HepG2 (cell line): ENCODE measurements around the gene RALB. TPM values are rescaled to one million over a fixed set of nuclear protein-coding genes. Genes with fewer than 3 reads are reported as not detected.

Experiments used
- ATAC-seq: fragments of 200-7000 bp; cut with Tn5 transposase; 3 replicates; pipeline ENCODE4 v1.9.1; 2020; ENCODE audit warnings: mild to moderate bottlenecking, moderate library complexity
- BruUV-seq: library from RNA; stranded (reverse); fragments of 400-500 nt; replicated peaks from 2 replicates; lab custom pipeline; 2021; lab: Mats Ljungman, UMichigan
- CTCF ChIA-PET: fragments of 300-600 bp; formaldehyde crosslinking; extraction: SDS; loops from one replicate; lab custom pipeline; 2021; ENCODE audit warnings: low total read pairs, inconsistent platforms, low intra/inter-chr PET ratio; lab: Yijun Ruan, JAX
- POLR2A ChIA-PET: fragments of 350-600 bp; sonication (Branson Sonifier 250); formaldehyde crosslinking; loops from one replicate; lab custom pipeline; 2020; ENCODE audit warnings: antibody characterized with exemption, inconsistent platforms; lab: Yijun Ruan, JAX
- DNase-seq: peaks from one replicate; pipeline ENCODE4 v3.0.0-alpha.2; 2015; ENCODE audit warnings: low spot score
- FAIRE-seq: peaks from 3 replicates; lab custom pipeline; 2011; peaks lifted over from hg19 to GRCh38; lab: Jason Lieb, UNC
- H2AFZ ChIP-seq: one replicate; pipeline ENCODE4 v1.6.1; 2011; ENCODE audit warnings: low read length, inconsistent platforms
- H3K27ac ChIP-seq: fragments of 300-600 bp; 3 replicates; pipeline ENCODE4 v1.8.0; 2011; ENCODE audit warnings: mixed run types, mild to moderate bottlenecking, mixed read lengths, low read length, inconsistent platforms; ENCODE audit not compliant: insufficient read depth; ENCODE audit errors: extremely low read length
- H3K27me3 ChIP-seq, 2 experiments: fragments of 200-600 bp in 1 of 2; 2 replicates in 1 of 2; 3 replicates in 1 of 2; pipeline versions ENCODE4 v1.6.0 to v1.8.0; 2011; ENCODE audit warnings: low read length in 2 of 2, mild to moderate bottlenecking in 2 of 2, moderate library complexity in 2 of 2, inconsistent platforms in 1 of 2; ENCODE audit not compliant: insufficient read depth in 2 of 2, control insufficient read depth in 1 of 2
- H3K36me3 ChIP-seq, 2 experiments: fragments of 200-600 bp in 1 of 2; replicated peaks in 1 of 2; 2 replicates in 1 of 2; 3 replicates in 1 of 2; pipeline versions ENCODE4 v1.5.1 to v1.8.0; 2011; ENCODE audit warnings: low read length in 2 of 2, inconsistent platforms in 1 of 2; ENCODE audit not compliant: insufficient read depth in 2 of 2, control insufficient read depth in 1 of 2
- H3K4me1 ChIP-seq: 2 replicates; pipeline ENCODE4 v1.5.1; 2012; ENCODE audit warnings: low read length, inconsistent platforms; ENCODE audit not compliant: insufficient read depth
- H3K4me2 ChIP-seq: 2 replicates; pipeline ENCODE4 v1.6.0; 2011; ENCODE audit warnings: low read depth, low read length, inconsistent platforms
- H3K4me3 ChIP-seq, 3 experiments: fragments of 200-600 bp in 1 of 3; sonication (generic), shearing (Covaris generic) in 1 of 3; replicated peaks in 1 of 3; 2 replicates each; pipeline ENCODE4 v1.5.1; 2011 to 2016; ENCODE audit warnings: low read length in 3 of 3, inconsistent platforms in 2 of 3, low read depth in 2 of 3, mild to moderate bottlenecking in 2 of 3, control low read depth in 1 of 3, mixed read lengths in 1 of 3; ENCODE audit not compliant: insufficient read depth in 1 of 3
- H3K79me2 ChIP-seq: one replicate; pipeline ENCODE4 v1.6.1; 2011; ENCODE audit warnings: low read length, inconsistent platforms; ENCODE audit not compliant: insufficient read depth
- H3K9ac ChIP-seq: 2 replicates; pipeline ENCODE4 v1.6.0; 2011; ENCODE audit warnings: mild to moderate bottlenecking, low read depth, low read length, inconsistent platforms; ENCODE audit not compliant: insufficient read depth
- H3K9me3 ChIP-seq: 2 replicates; pipeline ENCODE4 v1.5.1; 2012; ENCODE audit warnings: mild to moderate bottlenecking, low read length
- H4K20me1 ChIP-seq: 2 replicates; pipeline ENCODE4 v1.6.0; 2011; ENCODE audit warnings: inconsistent platforms, mild to moderate bottlenecking, low read length, moderate library complexity; ENCODE audit not compliant: insufficient read depth
- ATF4 ChIP-seq, 2 experiments: fragments of 450-650 bp in 1 of 2; sonication (generic) in 1 of 2; formaldehyde crosslinking; IDR thresholded peaks; 2 replicates each; pipeline versions ENCODE4 v1.5.0 to v1.8.0; 2020 to 2022; ENCODE audit warnings: mild to moderate bottlenecking in 1 of 2, missing genetic modification reagents in 1 of 2
- JARID2 ChIP-seq: sonication (generic); formaldehyde crosslinking; IDR thresholded peaks from 2 replicates; pipeline ENCODE4 v1.8.1; 2023; ENCODE audit warnings: missing genetic modification reagents, inconsistent platforms; ENCODE audit not compliant: insufficient replicate concordance
- JUNB ChIP-seq: sonication (generic); formaldehyde crosslinking; IDR thresholded peaks from 2 replicates; pipeline ENCODE4 v1.8.0; 2022; ENCODE audit warnings: missing genetic modification reagents, mild to moderate bottlenecking, borderline replicate concordance
- KLF9 ChIP-seq: IDR thresholded peaks from 2 replicates; pipeline ENCODE4 v1.6.1; 2016; ENCODE audit warnings: low read depth
- NFRKB ChIP-seq: fragments of 450-650 bp; IDR thresholded peaks from 2 replicates; pipeline ENCODE4 v1.6.1; 2017
- POLR2AphosphoS5 ChIP-seq: IDR thresholded peaks from 2 replicates; pipeline ENCODE4 v1.6.1; 2012; ENCODE audit warnings: low read depth, low read length
- PRDM15 ChIP-seq: sonication (generic); formaldehyde crosslinking; IDR thresholded peaks from 2 replicates; pipeline ENCODE4 v1.4.0; 2020; ENCODE audit warnings: missing genetic modification reagents
- TMF1 ChIP-seq: sonication (generic); formaldehyde crosslinking; IDR thresholded peaks from 2 replicates; pipeline ENCODE4 v1.8.1; 2022; ENCODE audit warnings: low read depth, missing genetic modification reagents
- WIZ ChIP-seq: sonication (generic); formaldehyde crosslinking; IDR thresholded peaks from 2 replicates; pipeline ENCODE4 v1.5.1; 2020; ENCODE audit warnings: mild to moderate bottlenecking, missing genetic modification reagents
- ZBTB4 ChIP-seq: sonication (generic); formaldehyde crosslinking; IDR thresholded peaks from 2 replicates; pipeline ENCODE4 v1.4.0; 2020; ENCODE audit warnings: missing genetic modification reagents, mild to moderate bottlenecking, borderline replicate concordance
- ZKSCAN1 ChIP-seq: fragments of 150-350 bp; IDR thresholded peaks from 2 replicates; pipeline ENCODE4 v1.6.1; 2014; ENCODE audit warnings: low read length
- ZNF143 ChIP-seq: sonication (generic); formaldehyde crosslinking; IDR thresholded peaks from 2 replicates; pipeline ENCODE4 v1.4.0; 2020; ENCODE audit warnings: missing genetic modification reagents
- ZNF224 ChIP-seq: sonication (generic); formaldehyde crosslinking; IDR thresholded peaks from 2 replicates; pipeline ENCODE4 v1.5.0; 2020; ENCODE audit warnings: mild to moderate bottlenecking, missing genetic modification reagents
- ZNF546 ChIP-seq: sonication (generic); formaldehyde crosslinking; conservative IDR thresholded peaks from 2 replicates; pipeline ENCODE4 v1.8.1; 2023; ENCODE audit warnings: mild to moderate bottlenecking, missing genetic modification reagents
- ZNF747 ChIP-seq: sonication (generic); formaldehyde crosslinking; IDR thresholded peaks from 2 replicates; pipeline ENCODE4 v1.8.1; 2023; ENCODE audit warnings: missing genetic modification reagents, mild to moderate bottlenecking, borderline replicate concordance
- ZNF775 ChIP-seq: sonication (generic); formaldehyde crosslinking; IDR thresholded peaks from 2 replicates; pipeline ENCODE4 v1.4.0; 2020; ENCODE audit warnings: missing genetic modification reagents, mild to moderate bottlenecking, moderate library complexity, borderline replicate concordance
- ZNF782 ChIP-seq: sonication (generic); formaldehyde crosslinking; IDR thresholded peaks from 2 replicates; pipeline ENCODE4 v1.4.0; 2020; ENCODE audit warnings: missing genetic modification reagents, mild to moderate bottlenecking, borderline replicate concordance
- WGBS: methylation state at CpG from one replicate; pipeline ENCODE4 v1.1.6; 2017; ENCODE audit warnings: low lambda C conversion rate; 5-methylcytosine and 5-hydroxymethylcytosine counted together
- in situ Hi-C: cut with HindIII; loops from 2 replicates; pipeline ENCODE4 v1.10.0; 2017; ENCODE audit warnings: low pct_unique_long_range_greater_than_20kb; ENCODE audit not compliant: extremely low pct_ligation_motif_present
- intact Hi-C: fragments of 100-400 bp; cut with micrococcal nuclease; formaldehyde crosslinking; loops from one replicate; pipeline ENCODE4 v1.10.0; 2022; ENCODE audit not compliant: unreplicated experiment
- polyA plus RNA-seq, 8 experiments: library from polyadenylated mRNA; depleted of rRNA in 3 of 8; stranded (reverse) in 7 of 8; unstranded in 1 of 8; fragments of >200 nt; fragmentation: Illumina TruSeq in 4 of 8; extraction: Trizol in 4 of 8; gene quantifications; 2 replicates each; pipeline versions ENCODE4 v1.2.1 to v1.2.3, GENCODE V29; 2011 to 2016; ENCODE audit warnings: low read depth in 4 of 8, missing spikeins in 1 of 8, mixed read lengths in 1 of 8; ENCODE audit not compliant: insufficient read depth in 1 of 8
- total RNA-seq, 5 experiments: library from RNA; depleted of rRNA; stranded (reverse); fragments of >200 nt; fragmentation: Illumina TruSeq; extraction: Trizol; gene quantifications; 2 replicates each; pipeline ENCODE4 v1.2.3, GENCODE V29; 2016; ENCODE audit warnings: low read depth in 1 of 5

RALB gene
- total and polyA plus RNA-seq, 2 of the 13 experiments (the other 11 are each of a cell fraction or from before 2014, with no cell fraction given) = 37.8 to 43.2 TPM

GRCh38 chr2:120261387-120262006 lies 8.8 kb downstream of the RALB start:
- DNase-seq (no peak), FAIRE-seq (no peak), ATAC-seq (no peak)
- intact Hi-C loops (no loop called here), in situ Hi-C loops (no loop called here)
- H3K9ac ChIP-seq = no peak overlapping the region
- no peaks in the 10 kb centered on the region for H3K36me3 ChIP-seq
- WGBS = 90% methylated on average over 6 of the region's 6 CpGs
- H3K4me3 ChIP-seq = no peak overlapping the region
- no peaks in the 10 kb centered on the region for H3K27me3 ChIP-seq
- ChIA-PET CTCF (no interaction called here), POLR2A (no interaction called here)
- no peak overlapping the region for H3K27ac ChIP-seq
- no TSS peak for BruUV-seq
- H3K4me2 ChIP-seq = no peak overlapping the region
- peaks cover 26% of the 10 kb centered on the region for H3K4me1 ChIP-seq
- peaks cover 5% of the 10 kb centered on the region; the same call in 1 of the 2 replicates for H3K9me3 ChIP-seq
- H2AFZ ChIP-seq = no peak overlapping the region
- H3K79me2 ChIP-seq = peaks cover 30% of the 10 kb centered on the region
- H4K20me1 ChIP-seq = no peaks in the 10 kb centered on the region
- TF ChIP-seq ZNF782 (no peak), ZBTB4 (CRISPR knock-in tag) (no peak), JUNB (no peak), JARID2 (CRISPR knock-in tag) (no peak), ZNF224 (no peak), ZNF747 (CRISPR knock-in tag) (no peak), POLR2AphosphoS5 (no peak), ZNF546 (no peak), NFRKB (no peak), ZKSCAN1 (no peak), ATF4 (CRISPR knock-in tag; IDR thresholded peaks at IDR 0.05) (no peak), PRDM15 (CRISPR knock-in tag) (no peak), TMF1 (CRISPR knock-in tag) (no peak), KLF9 (no peak), WIZ (CRISPR knock-in tag) (no peak), ZNF143 (CRISPR knock-in tag) (no peak), ZNF775 (CRISPR knock-in tag) (no peak)
